Mucosa of descending colon (tissue), 3 donors: ENCODE results near the gene MIDN. TPM values are rescaled to one million over a fixed set of nuclear protein-coding genes. Genes with fewer than 3 reads are reported as not detected.

Experiments
- ATAC-seq: fragments of 200-7000 bp; cut with Tn5 transposase; one replicate; pipeline ENCODE4 v1.9.1; 2020; ENCODE audit warnings: mild to moderate bottlenecking, moderate library complexity
- DNase-seq, 3 donors: peaks; one replicate each; pipeline ENCODE4 v3.0.0-alpha.2; 2020
- H3K36me3 ChIP-seq: fragments of 200-600 bp; one replicate; pipeline ENCODE4 v1.8.0; 2021; ENCODE audit warnings: low read depth, mild to moderate bottlenecking
- H3K4me1 ChIP-seq: fragments of 200-600 bp; one replicate; pipeline ENCODE4 v1.8.0; 2021; ENCODE audit warnings: low read depth, mild to moderate bottlenecking
- H3K4me3 ChIP-seq: fragments of 200-600 bp; one replicate; pipeline ENCODE4 v1.8.0; 2021; ENCODE audit warnings: mild to moderate bottlenecking
- H3K9me3 ChIP-seq: fragments of 200-600 bp; one replicate; pipeline ENCODE4 v1.8.0; 2021; ENCODE audit warnings: mild to moderate bottlenecking
- CTCF ChIP-seq: fragments of 200-600 bp; IDR thresholded peaks from one replicate; pipeline ENCODE4 v1.8.0; 2022; ENCODE audit warnings: antibody characterized with exemption, mild to moderate bottlenecking
- intact Hi-C, 2 donors: fragments of 100-400 bp; cut with DNase I in 1 of 2; cut with micrococcal nuclease in 1 of 2; formaldehyde crosslinking; loops; one replicate each; pipeline versions ENCODE4 v1.11.0 to v1.11.1; 2022; cut with DNase I, micrococcal nuclease
- total RNA-seq, 3 donors: library from RNA; stranded (reverse); fragmentation: NEBNext Ultra II Directional in 2 of 3; extraction: Animal tissue kit (Norgen Biotek cat#: 25700) in 2 of 3; gene quantifications; one replicate each; pipeline versions ENCODE4 v1.2.1 to v1.2.4, GENCODE V29; 2021 to 2023
- donor health status: DM: no; HTN: no; CAD: no; lungs with moderate emphysema.
- donor health status: DM: no; HTN: no; CAD: no.
- donor health status: DM: no; HTN: yes; CAD: no.

MIDN gene
- total RNA-seq, 3 donors from 2014 or later = 136 to 251 (median 213) TPM

- DNase-seq = peak; percentile 83 to 92 (median 85)
- Histone ChIP-seq H3K36me3 (peaks cover 9% of the 10 kb centered on the region), H3K9me3 (no peaks in the 10 kb centered on the region), H3K4me3 (peak overlapping the region; percentile 56), H3K4me1 (peaks cover 56% of the 10 kb centered on the region)
- TF ChIP-seq CTCF = no peak
- intact Hi-C loops = no loop called here
- peak; percentile 2 for ATAC-seq
Observed at GRCh38 chr19:1251330-1252220, 3.2 kb downstream of the MIDN start.

- H3K36me3 ChIP-seq = peaks cover 9% of the 10 kb centered on the region
- DNase-seq = peak; percentile 81 to 92 (median 88)
- H3K4me3 ChIP-seq = no peak overlapping the region
- no peaks in the 10 kb centered on the region for H3K9me3 ChIP-seq
- ATAC-seq = peak; percentile 7
- TF ChIP-seq CTCF = no peak
- intact Hi-C loops = no loop called here
- H3K4me1 ChIP-seq = peaks cover 54% of the 10 kb centered on the region
Observed at GRCh38 chr19:1252221-1252820, 3.9 kb downstream of the MIDN start.

- peak; percentile 39 for ATAC-seq
- H3K36me3 ChIP-seq = peaks cover 9% of the 10 kb centered on the region
- TF ChIP-seq CTCF = no peak
- peaks cover 54% of the 10 kb centered on the region for H3K4me1 ChIP-seq
- H3K9me3 ChIP-seq = no peaks in the 10 kb centered on the region
- H3K4me3 ChIP-seq = no peak overlapping the region
- peak; percentile 88 to 96 (median 91) for DNase-seq
- intact Hi-C loops = no loop called here
Observed at GRCh38 chr19:1252821-1253513, 4.6 kb downstream of the MIDN start.

- peak in 1 of 3 donors; percentile 80 for DNase-seq
- no peak overlapping the region for H3K4me3 ChIP-seq
- peak; percentile 0 for ATAC-seq
- intact Hi-C loops = no loop called here
- TF ChIP-seq CTCF = no peak
- H3K4me1 ChIP-seq = peaks cover 56% of the 10 kb centered on the region
- no peaks in the 10 kb centered on the region for H3K9me3 ChIP-seq
- peaks cover 9% of the 10 kb centered on the region for H3K36me3 ChIP-seq
Observed at GRCh38 chr19:1253514-1254080, 5.2 kb downstream of the MIDN start.

- DNase-seq = peak in 2 of 3 donors; percentile 35 to 61
Observed at GRCh38 chr19:1254081-1254527, 5.7 kb downstream of the MIDN start.

More at GRCh38 chr19:1254081-1254527, 5.7 kb downstream of the MIDN start:
- peaks cover 9% of the 10 kb centered on the region for H3K36me3 ChIP-seq
- intact Hi-C loops = no loop called here
- no peak overlapping the region for H3K4me3 ChIP-seq
- ATAC-seq = no peak
- no peaks in the 10 kb centered on the region for H3K9me3 ChIP-seq
- peaks cover 61% of the 10 kb centered on the region for H3K4me1 ChIP-seq
- no peak for TF ChIP-seq CTCF
